Measurements from ENCODE around the gene MED13L. TPM values are rescaled to one million over a fixed set of nuclear protein-coding genes. Genes with fewer than 3 reads are reported as not detected.

Gene MED13L
- polyA plus RNA-seq, 1 donor (not counting 4 experiments of a cell fraction or from before 2014, with no cell fraction given): 31.7 TPM

GRCh38 chr12:116162071-116162470 is 115.4 kb downstream of the MED13L start:
- no peak overlapping the region for H3K4me3 ChIP-seq (ENCODE audit: control insufficient read depth in 2 of 3, extremely low read depth in 1 of 3, insufficient read depth in 2 of 3, low read depth in 1 of 3, low read length in 3 of 3)
- H3K4me2 ChIP-seq (ENCODE audit: control insufficient read depth, extremely low read depth, insufficient read depth, low read depth, low read length): no peak overlapping the region
- no peak for TF ChIP-seq EZH2 (IDR thresholded peaks at IDR 0.05; ENCODE audit: low read length)
- no peak for TF ChIP-seq CTCF (optimal IDR thresholded peaks at IDR 0.05 in 1 of 3, IDR thresholded peaks at IDR 0.05 in 1 of 3, conservative IDR thresholded peaks at IDR 0.05 in 1 of 3; ENCODE audit: extremely low read depth in 1 of 3, insufficient read depth in 2 of 3, low read length in 3 of 3)
- no peaks in the 10 kb centered on the region for H3K9me3 ChIP-seq (ENCODE audit: control insufficient read depth, low read depth, low read length)
- dilution Hi-C loops (cut with MboI; ENCODE audit: extremely low pct_ligation_motif_present, low sequenced_read_pairs): no loop called here
- no peak for FAIRE-seq
- no peak overlapping the region for H3K27ac ChIP-seq (ENCODE audit: control insufficient read depth, insufficient read depth, low read length)
- no peak overlapping the region for H2AFZ ChIP-seq (ENCODE audit: control insufficient read depth, low read length)
- peaks cover 13% of the 10 kb centered on the region for H4K20me1 ChIP-seq (ENCODE audit: control insufficient read depth, extremely low read depth, insufficient read depth, low read length)
- H3K9me1 ChIP-seq (ENCODE audit: control insufficient read depth, extremely low read depth, insufficient read depth, low read length): peaks cover 6% of the 10 kb centered on the region
- H3K27me3 ChIP-seq (ENCODE audit: control insufficient read depth, extremely low read depth, insufficient read depth, low read length): no peaks in the 10 kb centered on the region
- no peaks in the 10 kb centered on the region for H3K36me3 ChIP-seq (ENCODE audit: control insufficient read depth in 2 of 2, extremely low read depth in 1 of 2, insufficient read depth in 2 of 2, low read length in 2 of 2)
- H3K9ac ChIP-seq (ENCODE audit: control insufficient read depth, extremely low read depth, insufficient read depth, low read length): no peak overlapping the region
- H3K4me1 ChIP-seq (ENCODE audit: control insufficient read depth, extremely low read depth, insufficient read depth, low read length): peaks cover 31% of the 10 kb centered on the region
- H3K79me2 ChIP-seq (ENCODE audit: control insufficient read depth, insufficient read depth, low read length): peaks cover 87% of the 10 kb centered on the region
- no peak for DNase-seq (ENCODE audit: low read depth, low spot score)

- Histone ChIP-seq H3K9me3 (ENCODE audit: control insufficient read depth, low read depth, low read length) (no peaks in the 10 kb centered on the region), H3K4me3 (ENCODE audit: control insufficient read depth in 2 of 3, extremely low read depth in 1 of 3, insufficient read depth in 2 of 3, low read depth in 1 of 3, low read length in 3 of 3) (no peak overlapping the region), H3K9me1 (ENCODE audit: control insufficient read depth, extremely low read depth, insufficient read depth, low read length) (peaks cover 6% of the 10 kb centered on the region), H4K20me1 (ENCODE audit: control insufficient read depth, extremely low read depth, insufficient read depth, low read length) (peaks cover 13% of the 10 kb centered on the region), H3K36me3 (ENCODE audit: control insufficient read depth in 2 of 2, extremely low read depth in 1 of 2, insufficient read depth in 2 of 2, low read length in 2 of 2) (no peaks in the 10 kb centered on the region), H3K4me2 (ENCODE audit: control insufficient read depth, extremely low read depth, insufficient read depth, low read depth, low read length) (no peak overlapping the region), H3K27ac (ENCODE audit: control insufficient read depth, insufficient read depth, low read length) (no peak overlapping the region), H3K9ac (ENCODE audit: control insufficient read depth, extremely low read depth, insufficient read depth, low read length) (no peak overlapping the region), H2AFZ (ENCODE audit: control insufficient read depth, low read length) (no peak overlapping the region), H3K4me1 (ENCODE audit: control insufficient read depth, extremely low read depth, insufficient read depth, low read length) (peaks cover 31% of the 10 kb centered on the region), H3K27me3 (ENCODE audit: control insufficient read depth, extremely low read depth, insufficient read depth, low read length) (no peaks in the 10 kb centered on the region), H3K79me2 (ENCODE audit: control insufficient read depth, insufficient read depth, low read length) (peaks cover 90% of the 10 kb centered on the region)
- TF ChIP-seq CTCF (optimal IDR thresholded peaks at IDR 0.05 in 1 of 3, IDR thresholded peaks at IDR 0.05 in 1 of 3, conservative IDR thresholded peaks at IDR 0.05 in 1 of 3; ENCODE audit: extremely low read depth in 1 of 3, insufficient read depth in 2 of 3, low read length in 3 of 3) (no peak), EZH2 (IDR thresholded peaks at IDR 0.05; ENCODE audit: low read length) (no peak)
- DNase-seq (ENCODE audit: low read depth, low spot score) (no peak), FAIRE-seq (no peak)
- dilution Hi-C loops (cut with MboI; ENCODE audit: extremely low pct_ligation_motif_present, low sequenced_read_pairs): no loop called here
Measured at GRCh38 chr12:116161588-116161987, 115.9 kb downstream of the MED13L start.

All from keratinocyte (primary cell).